ENCODE results near the gene SMAD5.

The SMAD5 gene

DNA sequence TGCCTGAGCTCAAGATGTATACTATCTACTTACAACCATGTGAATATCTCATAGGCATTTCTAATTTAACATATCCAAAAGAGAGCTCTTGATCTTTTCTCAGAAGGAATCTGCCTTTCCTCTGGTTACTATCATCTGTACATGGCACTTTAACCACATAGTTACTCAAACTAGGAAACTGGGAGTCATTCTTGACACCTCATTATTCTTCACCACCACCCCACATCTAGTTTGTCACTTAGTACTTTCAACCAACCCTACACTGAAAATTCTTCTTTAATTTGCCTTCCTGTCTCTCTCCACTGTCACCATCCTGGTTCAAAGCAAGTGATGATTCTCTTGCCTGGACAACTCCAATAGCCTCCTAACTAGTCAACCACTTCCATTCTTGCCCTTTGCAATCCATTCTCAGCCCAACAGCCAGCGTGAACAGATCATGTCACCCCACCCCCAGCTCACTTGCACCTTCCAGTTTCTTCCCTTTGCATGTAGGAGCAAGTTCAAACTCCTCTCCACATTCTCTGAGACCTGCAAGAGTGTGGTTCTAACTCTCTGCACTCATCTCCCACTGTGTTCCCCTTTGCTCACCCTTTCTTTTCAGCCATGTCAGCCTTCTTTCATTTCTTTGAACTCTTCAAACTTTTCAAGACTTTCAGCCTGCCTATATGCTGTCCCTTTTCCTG lies 17.3 kb upstream of the SMAD5 start:
- DNase-seq = no peak

DNA sequence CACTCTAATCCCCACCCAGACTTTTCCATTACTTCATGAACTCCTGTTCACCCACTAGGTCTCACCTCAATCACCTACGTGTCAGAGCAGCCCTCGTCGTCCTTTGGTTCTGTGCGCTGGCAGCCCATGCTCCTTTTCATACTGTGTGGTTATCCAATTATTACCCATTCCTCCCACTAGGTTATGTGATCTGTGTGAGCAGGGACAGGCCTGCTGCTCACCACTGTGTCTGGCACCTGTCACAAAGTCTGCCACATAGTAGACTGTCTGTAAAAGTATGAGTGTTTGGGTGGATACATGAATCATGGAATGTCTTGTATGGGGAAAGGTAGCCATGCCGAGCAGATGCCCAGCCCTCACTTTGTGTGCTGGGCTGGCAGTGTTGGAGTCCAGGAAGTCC lies 12.1 kb upstream of the SMAD5 start:
- DNase-seq = no peak

DNA sequence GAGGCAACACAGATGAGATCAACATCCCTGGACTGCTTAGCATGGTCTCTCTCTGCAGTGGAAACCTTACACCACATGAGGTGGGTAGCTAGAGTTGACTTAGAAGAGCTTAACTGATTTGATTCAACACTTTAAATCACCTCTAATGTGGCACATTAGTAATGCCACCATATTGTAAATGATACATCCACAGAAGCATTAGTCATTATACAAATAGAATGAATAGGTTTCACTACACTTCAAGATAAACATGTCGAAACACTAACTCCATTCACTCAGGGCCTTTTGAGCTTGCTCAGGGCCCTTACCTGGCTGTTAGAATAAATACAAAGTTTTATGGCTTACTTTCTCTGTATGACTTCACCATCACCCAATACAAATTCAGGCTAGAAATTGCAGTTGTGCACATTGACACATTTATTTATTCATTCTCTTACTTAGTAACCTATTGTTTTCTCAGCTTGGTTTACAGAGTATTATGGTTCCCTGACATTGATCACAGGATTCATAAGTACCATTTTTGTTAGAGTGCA lies 9.3 kb upstream of the SMAD5 start:
- no peak for DNase-seq

DNA sequence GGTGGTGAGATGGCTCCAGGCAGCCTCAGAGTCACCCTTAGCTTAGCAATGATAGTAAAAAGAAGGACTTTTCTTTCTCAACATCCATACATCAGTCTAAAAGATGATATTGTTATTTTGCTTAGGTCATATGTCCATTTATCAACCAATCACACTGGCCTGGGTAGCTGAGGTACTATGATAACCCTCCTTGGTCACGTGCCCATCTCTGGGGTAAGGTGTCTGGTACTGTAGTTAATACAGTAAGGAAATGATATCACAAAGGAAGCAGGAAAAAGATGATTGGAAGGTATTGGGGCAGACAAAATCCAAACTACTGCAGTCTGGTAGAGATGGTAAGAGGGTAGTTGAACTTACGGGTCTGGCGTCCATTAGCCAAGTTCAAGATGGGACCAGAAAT lies 5.1 kb upstream of the SMAD5 start:
- DNase-seq = no peak

DNA sequence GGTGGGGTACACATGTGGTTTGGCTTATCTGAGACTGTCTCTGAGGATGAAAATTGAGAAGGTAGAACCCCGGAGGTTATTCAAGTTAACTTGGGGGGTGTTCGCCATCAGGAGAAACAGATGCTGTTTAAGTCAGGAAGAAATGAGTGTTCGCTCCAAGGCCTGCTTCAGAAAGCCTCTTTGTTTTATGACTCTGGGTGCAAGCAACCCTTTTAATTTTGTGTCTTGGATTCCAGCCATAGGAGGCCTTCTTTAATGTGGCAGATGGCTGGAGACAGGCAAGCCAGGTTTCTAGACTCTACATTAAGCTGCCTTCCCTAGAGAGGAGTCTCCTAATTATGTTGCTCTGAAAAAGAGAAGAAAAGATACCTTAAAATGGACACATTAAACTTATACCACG lies 4.2 kb upstream of the SMAD5 start:
- no peak for DNase-seq

DNA sequence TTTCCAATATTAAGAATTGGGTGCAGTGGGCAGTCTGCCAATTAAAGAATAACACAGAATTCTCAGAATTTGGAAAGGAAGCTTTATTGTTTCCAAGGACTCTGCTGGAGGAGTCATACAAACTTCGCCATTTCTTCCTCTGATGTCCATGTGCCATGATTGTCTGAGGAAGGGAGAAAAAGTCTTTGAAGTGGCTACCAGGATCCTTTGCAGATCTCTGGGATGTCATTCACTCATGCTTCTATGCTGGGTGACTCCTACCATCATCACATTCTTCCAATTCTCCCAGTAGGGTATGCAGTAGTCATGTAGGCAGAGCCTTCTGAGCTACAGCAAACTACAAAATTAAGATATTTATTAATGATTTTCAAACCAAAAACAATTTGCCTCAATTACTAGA lies 3.2 kb upstream of the SMAD5 start:
- DNase-seq = no peak

DNA sequence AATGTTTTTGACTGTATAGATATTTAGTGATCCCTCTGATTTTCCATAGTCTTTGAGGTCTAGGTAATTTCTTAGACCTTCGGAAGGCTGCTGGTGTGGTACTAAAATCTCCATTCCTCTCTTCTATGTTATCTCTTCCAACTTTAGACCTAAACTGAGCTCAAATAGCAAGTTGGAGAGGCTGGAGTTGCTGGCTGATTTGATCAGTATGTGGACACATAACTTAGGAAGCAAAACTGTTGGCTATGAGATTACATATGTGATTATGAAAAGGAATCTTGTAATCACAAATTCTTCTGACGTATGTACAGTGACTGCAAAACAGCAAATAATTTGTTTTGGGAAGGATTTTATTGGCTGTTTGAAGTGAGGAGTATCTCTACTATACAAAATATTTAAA lies 2.1 kb upstream of the SMAD5 start:
- no peak for DNase-seq

DNA sequence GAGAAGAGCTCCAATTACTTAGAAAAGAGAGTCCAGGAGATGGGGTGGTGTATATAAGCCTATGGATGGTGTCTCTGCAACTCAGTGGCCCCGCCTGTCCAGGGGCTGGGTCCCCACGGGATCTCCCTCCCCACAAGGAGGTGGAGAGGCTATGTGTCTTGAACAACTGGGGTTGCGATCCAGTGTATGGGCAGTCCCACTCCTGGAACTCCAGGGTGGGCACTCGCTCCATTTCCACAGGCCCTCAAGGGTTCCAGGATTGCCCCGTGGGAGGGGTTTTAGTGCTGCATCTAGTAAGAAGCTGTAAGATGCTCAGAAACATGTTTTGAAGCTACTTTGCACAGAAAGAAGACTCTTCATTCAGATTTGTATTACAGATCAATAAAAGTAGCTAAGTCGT lies 558 bp upstream of the SMAD5 start:
- peak; percentile 27 for DNase-seq

DNA sequence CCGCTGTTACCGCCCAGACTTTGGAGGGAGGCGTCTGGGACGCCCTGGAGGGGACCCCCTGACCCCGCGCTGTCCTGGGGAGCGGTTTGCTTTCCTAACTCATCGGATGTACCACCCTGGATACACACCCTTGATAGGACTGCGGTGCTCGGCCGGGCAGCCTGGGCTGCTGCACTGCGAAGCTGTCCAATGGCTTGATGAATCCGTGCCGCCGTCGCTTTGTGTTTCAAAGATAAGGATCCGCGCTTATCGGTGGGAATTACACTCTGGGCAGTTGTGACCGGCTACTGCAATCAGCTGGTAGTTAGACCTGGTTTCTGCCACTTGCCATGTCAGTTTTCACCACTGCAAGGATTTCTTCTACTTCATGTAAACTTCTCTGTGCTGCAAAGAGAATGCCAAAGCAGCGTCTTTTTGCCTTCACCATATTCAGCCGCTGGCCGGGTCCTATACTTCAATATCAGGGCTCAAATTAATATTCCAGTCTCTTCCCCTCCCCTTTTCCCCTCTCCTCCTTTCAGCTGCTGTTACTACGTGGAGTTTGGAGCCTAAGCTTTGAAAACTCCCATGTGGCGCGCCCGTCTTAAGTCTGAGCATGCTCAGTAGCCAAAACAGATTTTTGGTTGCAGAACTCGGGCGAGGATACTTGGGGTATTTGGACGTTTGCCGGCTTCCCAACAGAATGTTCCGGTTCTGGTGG lies 727 bp downstream of the SMAD5 start:
- DNase-seq = peak; percentile 45

DNA sequence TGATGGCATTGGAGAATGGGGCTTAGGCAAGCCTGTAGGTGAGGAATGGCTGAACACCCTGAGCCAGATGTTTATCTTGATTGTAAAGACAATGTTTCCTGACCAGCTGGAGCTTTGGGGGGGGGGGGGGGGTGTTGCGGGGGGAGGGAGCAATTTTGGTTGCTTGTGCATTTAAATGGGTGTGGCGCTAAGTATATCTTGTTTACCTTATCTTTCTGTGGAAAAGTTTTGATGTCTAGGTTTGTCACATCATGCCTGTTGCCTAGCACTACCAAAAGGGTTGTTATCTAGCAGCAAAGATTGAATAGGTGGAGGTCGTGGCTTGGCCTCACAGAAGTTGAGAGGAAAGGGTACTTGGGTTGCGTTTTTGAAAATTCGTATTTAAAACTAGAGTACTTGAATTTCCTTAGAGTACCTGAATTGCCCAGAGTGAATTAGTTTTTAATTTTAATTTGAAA lies 1.3 kb downstream of the SMAD5 start:
- no peak for DNase-seq

DNA sequence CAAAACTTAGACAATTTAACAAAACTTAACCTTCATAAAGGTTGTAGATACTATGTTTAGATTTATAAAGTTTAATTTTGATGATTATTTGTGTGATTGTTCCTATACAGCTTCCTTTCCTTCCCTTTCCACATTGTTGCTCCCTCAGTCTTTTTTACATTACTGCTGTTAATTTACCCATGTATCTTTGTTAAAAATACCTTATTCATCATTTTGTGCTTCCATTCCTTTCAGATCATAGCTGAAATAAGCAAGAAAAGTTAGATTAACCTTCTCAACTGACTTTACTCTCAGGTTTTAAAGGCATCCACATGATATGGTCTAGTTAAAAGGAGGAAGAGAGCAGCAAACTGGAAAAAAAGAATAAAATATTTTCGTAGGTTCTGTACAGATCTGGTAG lies 2.0 kb downstream of the SMAD5 start:
- no peak for DNase-seq

DNA sequence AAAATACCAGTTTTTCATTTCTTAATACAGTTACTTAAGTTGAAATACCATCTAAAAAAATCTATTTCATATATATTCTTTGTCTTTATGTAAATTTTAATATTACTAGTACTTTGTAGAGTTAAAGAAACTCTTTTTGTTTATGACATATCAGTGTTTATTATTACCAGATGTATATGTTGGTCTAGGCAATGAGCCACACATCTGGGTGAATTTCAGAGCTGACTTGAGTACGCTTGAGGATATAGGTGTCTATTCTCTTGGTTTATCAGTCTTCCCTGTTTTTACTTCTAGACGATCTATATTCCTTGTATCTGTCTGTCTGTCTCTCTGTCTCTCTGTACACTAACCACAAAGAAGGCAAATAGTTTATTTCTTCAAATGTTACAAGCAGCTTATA lies 2.9 kb downstream of the SMAD5 start:
- no peak for DNase-seq

DNA sequence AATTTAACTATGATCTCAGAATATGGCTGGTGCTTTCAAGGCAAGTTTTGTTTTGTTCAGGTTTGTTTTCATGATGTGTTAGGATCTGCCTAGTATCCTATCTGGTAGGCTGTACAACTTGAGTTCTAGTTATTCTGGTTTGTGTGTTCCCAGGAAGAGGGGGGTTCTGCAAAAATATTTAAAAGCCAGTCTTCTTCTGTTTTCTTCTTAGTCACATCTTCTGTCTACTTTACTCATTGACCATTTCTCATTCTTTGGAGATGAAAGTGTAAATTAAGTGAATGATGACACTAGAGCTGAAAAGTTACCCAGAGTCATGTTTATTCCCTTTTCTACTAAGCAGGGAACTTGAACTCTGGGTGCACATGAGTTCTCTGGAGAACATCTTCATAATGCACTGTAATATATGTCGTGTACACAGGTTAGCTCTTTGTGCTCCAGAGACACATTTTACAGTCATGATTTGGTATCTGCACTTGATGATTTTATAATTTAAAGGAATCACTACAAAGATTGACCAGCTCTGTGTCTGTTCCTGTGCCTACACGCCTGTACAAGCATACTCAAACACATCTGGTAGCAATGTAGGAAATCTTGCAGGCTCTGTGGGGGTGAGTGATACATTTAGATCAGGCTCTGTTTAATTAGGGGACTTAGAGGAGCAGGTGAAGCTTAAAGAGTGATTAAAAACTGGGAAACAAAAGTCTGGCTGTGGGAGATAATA lies 5.0 kb downstream of the SMAD5 start:
- no peak for DNase-seq

DNA sequence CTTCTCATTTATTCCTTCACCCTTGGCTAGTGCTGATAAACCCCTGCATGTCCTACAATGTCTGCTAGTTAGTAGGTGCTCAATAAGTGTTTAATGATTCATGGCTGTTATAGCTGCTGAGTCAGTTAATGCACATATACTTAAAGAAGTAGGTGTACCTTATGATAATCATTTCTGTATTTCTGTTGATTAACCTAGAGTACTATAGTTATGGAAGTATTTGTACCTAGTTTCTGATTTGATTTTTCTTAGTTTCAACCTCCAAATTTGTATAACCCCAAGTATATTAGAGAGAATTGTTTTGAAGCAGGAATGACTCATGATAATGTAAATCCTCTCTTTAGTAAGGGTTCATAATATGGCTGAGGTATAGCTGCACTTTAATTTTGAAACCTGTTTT lies 8.9 kb downstream of the SMAD5 start:
- no peak for DNase-seq

DNA sequence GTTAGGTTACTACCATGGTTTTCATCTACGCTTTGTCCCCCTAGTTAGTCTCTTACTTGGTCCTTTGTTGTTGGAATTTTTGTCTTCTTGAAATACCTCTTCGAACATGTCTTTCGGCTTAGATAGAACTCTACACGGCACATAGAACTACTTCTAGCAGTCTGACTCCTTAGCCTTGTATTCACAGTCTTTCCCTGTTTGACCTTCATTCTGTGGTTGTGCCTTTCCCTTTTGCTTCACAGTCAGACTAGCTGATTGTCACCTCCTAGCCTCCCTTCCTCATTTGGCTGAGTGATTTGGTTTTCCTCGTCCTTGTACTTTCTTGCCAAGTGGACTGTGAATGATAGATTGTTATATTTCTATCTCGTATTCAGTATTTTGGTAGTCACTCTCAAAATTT lies 10.7 kb downstream of the SMAD5 start:
- no peak for DNase-seq

DNA sequence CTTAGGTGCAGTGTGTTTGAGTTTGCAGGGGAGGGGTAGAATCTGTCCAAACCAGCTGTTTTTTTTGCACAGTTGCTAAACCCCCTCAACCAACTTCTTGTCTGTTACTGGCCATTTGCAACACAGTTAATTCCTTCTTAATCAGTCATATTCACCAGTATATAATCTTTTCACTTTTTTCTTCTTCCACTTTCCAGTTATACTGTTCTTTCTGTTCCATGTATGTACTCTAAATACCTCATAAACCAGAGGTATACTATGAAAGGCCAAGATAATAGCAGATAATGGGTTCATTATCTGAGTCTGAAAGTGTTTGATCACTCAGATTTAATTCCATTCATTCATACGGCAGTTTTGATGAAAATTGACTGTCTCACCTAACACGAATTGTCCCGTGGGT lies 11.1 kb downstream of the SMAD5 start:
- DNase-seq = no peak

DNA sequence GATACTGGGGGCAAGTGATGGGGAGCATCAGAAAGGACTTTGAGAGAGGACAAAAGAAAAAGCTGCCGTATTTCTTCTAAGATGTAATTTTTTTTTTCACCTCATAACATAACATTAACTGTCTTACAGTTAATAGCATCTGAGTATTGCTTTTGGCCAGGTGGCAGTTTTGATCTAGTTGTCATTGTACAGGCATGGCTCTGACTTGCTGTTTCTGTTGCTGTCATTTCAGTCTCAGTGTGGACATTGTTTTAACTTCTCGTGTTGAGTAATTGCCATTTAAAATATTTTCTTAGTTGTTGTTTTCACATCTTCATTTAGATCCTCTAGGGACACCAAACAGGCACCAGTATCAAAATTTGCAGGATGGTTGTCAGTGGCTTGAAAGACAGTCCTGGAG lies 12.4 kb downstream of the SMAD5 start:
- DNase-seq = no peak

DNA sequence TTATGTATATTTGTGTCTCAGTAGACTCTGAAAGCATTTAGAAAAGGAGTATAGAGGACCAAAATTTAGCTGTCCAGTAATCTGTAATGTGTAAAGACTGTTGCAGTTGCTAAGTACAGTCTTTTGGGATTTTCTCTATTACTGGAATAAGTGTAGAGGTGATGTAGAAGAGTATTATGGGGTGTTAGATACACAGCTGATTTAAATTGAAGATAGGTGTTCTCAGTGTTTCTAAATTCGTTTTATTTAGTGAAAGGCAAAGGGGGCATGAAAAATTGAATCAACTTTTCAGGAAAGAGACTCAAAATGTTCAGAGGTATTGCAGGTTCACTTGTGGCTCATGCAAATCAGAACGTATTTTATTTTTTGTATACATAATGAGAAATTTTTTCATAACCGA lies 13.6 kb downstream of the SMAD5 start:
- DNase-seq = no peak

DNA sequence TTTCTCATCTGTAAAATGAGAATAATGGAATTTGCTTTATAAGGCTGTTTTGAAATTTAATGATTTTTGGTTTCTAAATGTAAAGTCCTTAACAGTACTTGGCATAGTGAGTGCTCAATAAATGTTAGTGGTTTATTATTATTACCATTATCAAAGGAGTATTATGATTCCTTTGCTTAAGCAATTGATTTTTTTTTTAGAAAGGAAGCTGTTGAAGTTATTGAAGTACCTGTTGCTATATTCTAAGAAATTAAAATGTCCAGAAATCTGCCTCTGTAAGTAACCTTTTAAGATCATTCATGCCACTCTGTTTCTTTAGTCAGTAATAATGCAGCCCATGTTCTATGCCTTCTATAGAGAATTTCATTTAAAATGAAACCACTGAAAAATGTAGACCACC lies 15.0 kb downstream of the SMAD5 start:
- DNase-seq = no peak

DNA sequence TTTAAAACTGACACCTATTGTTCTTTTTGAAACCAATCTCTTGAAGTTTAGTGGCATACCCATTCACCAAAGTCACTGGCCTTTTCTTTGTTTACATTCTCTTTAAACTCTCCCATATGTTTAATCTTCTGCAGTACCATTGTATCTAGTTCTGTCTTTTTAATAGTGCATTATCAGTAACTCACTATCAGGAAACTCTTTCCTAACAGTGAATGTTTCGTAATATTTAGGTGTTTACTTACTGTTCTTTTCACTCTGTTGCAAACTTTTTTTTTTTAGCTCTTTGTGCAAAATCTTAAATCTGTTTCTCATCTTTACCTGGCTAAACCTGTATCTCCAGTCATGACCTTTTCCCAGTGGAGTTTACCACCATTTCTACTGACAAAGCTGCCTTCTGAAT lies 17.2 kb downstream of the SMAD5 start:
- no peak for DNase-seq

DNA sequence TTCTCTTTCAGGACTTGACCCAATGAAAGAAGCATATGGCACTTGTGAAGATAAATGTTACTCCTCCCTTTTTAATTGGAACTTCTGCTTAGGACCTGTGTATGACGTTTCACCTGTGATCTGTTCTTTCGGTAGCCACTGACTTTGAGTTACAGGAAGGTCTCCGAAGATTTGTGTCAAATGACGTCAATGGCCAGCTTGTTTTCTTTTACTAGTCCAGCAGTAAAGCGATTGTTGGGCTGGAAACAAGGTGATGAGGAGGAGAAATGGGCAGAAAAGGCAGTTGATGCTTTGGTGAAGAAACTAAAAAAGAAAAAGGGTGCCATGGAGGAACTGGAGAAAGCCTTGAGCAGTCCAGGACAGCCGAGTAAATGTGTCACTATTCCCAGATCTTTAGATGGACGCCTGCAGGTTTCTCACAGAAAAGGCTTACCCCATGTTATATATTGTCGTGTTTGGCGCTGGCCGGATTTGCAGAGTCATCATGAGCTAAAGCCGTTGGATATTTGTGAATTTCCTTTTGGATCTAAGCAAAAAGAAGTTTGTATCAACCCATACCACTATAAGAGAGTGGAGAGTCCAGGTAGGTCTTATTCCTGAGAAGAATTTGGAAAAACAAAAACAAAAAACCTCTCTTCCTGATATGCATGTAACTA lies 21.1 kb downstream of the SMAD5 start:
- DNase-seq = no peak

DNA sequence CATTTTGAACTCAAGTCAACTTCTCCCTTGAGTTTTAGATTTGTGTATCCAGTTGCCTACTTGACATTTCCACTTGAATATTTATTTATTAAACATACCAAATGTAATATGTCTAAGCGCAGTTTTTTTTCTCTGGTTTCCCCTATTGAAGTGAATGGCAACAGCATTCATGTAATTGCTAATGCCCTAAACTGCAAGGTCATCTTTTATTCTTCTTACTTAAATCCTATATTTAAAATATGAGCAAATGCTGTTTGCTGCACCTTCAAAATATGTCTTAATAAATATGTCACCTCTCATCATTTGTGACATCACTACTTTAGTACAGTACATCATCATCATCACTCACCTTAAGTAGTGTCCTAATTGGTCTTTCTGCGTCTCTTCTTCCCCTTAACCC lies 22.4 kb downstream of the SMAD5 start:
- DNase-seq = no peak

DNA sequence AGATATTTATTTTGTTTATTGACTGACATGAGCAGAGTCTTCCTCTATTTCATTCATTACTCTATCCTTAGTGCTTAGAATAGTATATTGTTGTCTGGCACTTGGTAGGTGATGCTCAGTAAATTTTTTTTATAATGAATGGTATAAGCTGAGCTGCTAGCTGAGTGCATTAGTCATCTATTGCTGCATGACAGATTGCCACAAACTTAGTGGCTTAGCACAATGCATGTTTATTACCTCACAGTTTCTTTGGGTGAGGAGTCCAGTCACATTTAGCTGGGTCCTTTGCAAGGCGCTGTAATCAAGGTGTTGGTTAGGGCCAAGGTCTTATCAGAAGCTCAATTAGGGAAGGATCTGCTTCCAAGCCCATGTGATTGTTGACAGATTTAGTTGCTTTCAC lies 23.1 kb downstream of the SMAD5 start:
- no peak for DNase-seq

DNA sequence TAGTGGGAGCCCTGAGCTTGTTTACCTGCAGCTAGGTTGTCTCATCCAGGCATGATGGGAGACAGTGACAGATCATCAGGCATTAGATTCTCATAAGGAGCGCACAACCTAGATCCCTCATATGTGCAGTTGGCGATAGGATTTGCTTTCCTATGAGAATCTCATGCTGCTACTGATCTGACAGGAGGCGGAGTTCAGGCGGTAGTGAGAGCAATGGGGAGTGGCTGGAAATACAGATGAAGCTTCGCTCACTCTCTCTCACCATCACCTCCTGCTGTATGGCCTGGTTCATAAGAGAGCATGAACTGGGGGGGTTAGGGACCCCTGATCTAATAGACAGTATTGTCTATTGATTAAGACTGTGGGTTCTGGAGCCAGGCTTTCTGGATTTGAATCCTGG lies 24.9 kb downstream of the SMAD5 start:
- no peak for DNase-seq

All from stimulated activated CD8-positive, alpha-beta memory T cell treated with anti-CD3 and anti-CD28 coated beads, Interleukin-4, amount 100 ng/mL, for 48 hours (primary cell).